Esophagus muscularis mucosa (tissue), 4 donors: ENCODE results near the gene HNRNPA3. TPM values are rescaled to one million over a fixed set of nuclear protein-coding genes. Genes with fewer than 3 reads are reported as not detected.
A peak's percentile ranks its signal among the peaks of the same experiment; 100 is the strongest.

Experiments used
- DNase-seq: peaks from one replicate; pipeline ENCODE4 v3.0.0-alpha.2; 2017; ENCODE audit errors: extremely low spot score
- H3K27ac ChIP-seq, 4 donors: fragments of 200-600 bp; sonication (generic); replicated peaks in 1 of 4; 1 replicate in 3 of 4; 2 replicates in 1 of 4; pipeline ENCODE4 v1.5.1; 2016 to 2019; ENCODE audit warnings: mild to moderate bottlenecking in 1 of 4
- H3K27me3 ChIP-seq, 4 donors: fragments of 200-600 bp; sonication (generic); one replicate each; pipeline versions ENCODE4 v1.5.1 to v1.6.0; 2016 to 2019
- H3K36me3 ChIP-seq, 4 donors: fragments of 200-600 bp; sonication (generic); one replicate each; pipeline ENCODE4 v1.5.1; 2016 to 2019
- H3K4me1 ChIP-seq, 4 donors: fragments of 200-600 bp; sonication (generic); one replicate each; pipeline ENCODE4 v1.5.1; 2016 to 2019
- H3K4me3 ChIP-seq, 4 donors: fragments of 200-600 bp; sonication (generic); 1 replicate in 2 of 4; 2 replicates in 2 of 4; pipeline ENCODE4 v1.5.1; 2016 to 2019; ENCODE audit warnings: mild to moderate bottlenecking in 4 of 4, moderate library complexity in 1 of 4
- H3K9me3 ChIP-seq, 4 donors: fragments of 200-600 bp; sonication (generic); 1 replicate in 3 of 4; 2 replicates in 1 of 4; pipeline ENCODE4 v1.5.1; 2016 to 2019
- CTCF ChIP-seq, 3 experiments: fragments of 200-600 bp in 2 of 3; fragments of 450-650 bp in 1 of 3; sonication (generic) in 2 of 3; IDR thresholded peaks; one replicate each; pipeline ENCODE4 v1.5.1; 2017 to 2019; ENCODE audit warnings: antibody characterized with exemption in 3 of 3, mild to moderate bottlenecking in 2 of 3, moderate library complexity in 1 of 3
- EP300 ChIP-seq: sonication (generic); formaldehyde crosslinking; IDR thresholded peaks from one replicate; pipeline ENCODE4 v1.6.1; 2017; ENCODE audit warnings: antibody characterized with exemption
- POLR2A ChIP-seq: fragments of 450-650 bp; IDR thresholded peaks from one replicate; pipeline ENCODE4 v1.6.1; 2017; ENCODE audit warnings: antibody characterized with exemption, moderate library complexity, mild to moderate bottlenecking, low read depth
- POLR2AphosphoS5 ChIP-seq, 2 donors: sonication (generic); formaldehyde crosslinking; IDR thresholded peaks; one replicate each; pipeline ENCODE4 v1.6.1; 2017; ENCODE audit warnings: antibody characterized with exemption in 2 of 2
- WGBS: methylation state at CpG from one replicate; pipeline ENCODE4 v1.1.5; 2018; 5-methylcytosine and 5-hydroxymethylcytosine counted together
- intact Hi-C: fragments of 100-400 bp; cut with DNase I; formaldehyde crosslinking; loops from one replicate; pipeline ENCODE4 v1.15.1; 2023
- total RNA-seq, 4 donors: library from RNA; depleted of rRNA; stranded (reverse); fragments of >200 nt; gene quantifications; one replicate each; pipeline versions ENCODE4 v1.1.0 to v1.2.1, GENCODE V29; 2016

Gene HNRNPA3
- total RNA-seq, 4 donors from 2014 or later, result 59.2 to 72.3 (median 64.3) TPM

GRCh38 chr2:177250461-177250860, 37.9 kb downstream of the HNRNPA3 start:
- Histone ChIP-seq H3K27me3 (no peaks in the 10 kb centered on the region), H3K27ac (peak overlapping the region in 3 of 4 donors; percentile 4 to 74 (median 63)), H3K4me1 (peaks cover 96 to 100% (median 98%) of the 10 kb centered on the region in 4 donors), H3K36me3 (no peaks in the 10 kb centered on the region), H3K9me3 (no peaks in the 10 kb centered on the region), H3K4me3 (no peak overlapping the region)
- TF ChIP-seq EP300 (no peak), POLR2A (no peak), POLR2AphosphoS5 (IDR thresholded peaks at IDR 0.05) (no peak), CTCF (IDR thresholded peaks at IDR 0.05) (no peak)
- WGBS, result 92% methylated on average over 5 of the region's 5 CpGs
- DNase-seq, result no peak
- intact Hi-C loops, result no loop called here

- WGBS, result 96% methylated on average over 3 of the region's 3 CpGs
- no peaks in the 10 kb centered on the region for H3K9me3 ChIP-seq
- no peak overlapping the region for H3K4me3 ChIP-seq
- H3K27ac ChIP-seq, result peak overlapping the region; percentile 62 to 74 (median 63)
- DNase-seq, result no peak
- H3K27me3 ChIP-seq, result no peaks in the 10 kb centered on the region
- no peak for TF ChIP-seq EP300
- no peak for TF ChIP-seq POLR2A
- TF ChIP-seq CTCF (IDR thresholded peaks at IDR 0.05), result no peak
- no peak for TF ChIP-seq POLR2AphosphoS5 (IDR thresholded peaks at IDR 0.05)
- peaks cover 96 to 100% (median 98%) of the 10 kb centered on the region in 4 donors for H3K4me1 ChIP-seq
- H3K36me3 ChIP-seq, result no peaks in the 10 kb centered on the region
- intact Hi-C loops, result no loop called here
These were observed 38.6 kb downstream of the HNRNPA3 start for GRCh38 chr2:177251165-177251542.

GRCh38 chr2:177252808-177253531, 40.4 kb downstream of the HNRNPA3 start:
- no peaks in the 10 kb centered on the region for H3K27me3 ChIP-seq
- peaks cover 96 to 100% (median 96%) of the 10 kb centered on the region in 4 donors for H3K4me1 ChIP-seq
- DNase-seq, result no peak
- no peaks in the 10 kb centered on the region for H3K36me3 ChIP-seq
- 93% methylated on average over 5 of the region's 5 CpGs for WGBS
- H3K9me3 ChIP-seq, result no peaks in the 10 kb centered on the region
- H3K27ac ChIP-seq, result peak overlapping the region; percentile 62 to 74 (median 63)
- H3K4me3 ChIP-seq, result no peak overlapping the region
- intact Hi-C loops, result no loop called here
- TF ChIP-seq CTCF (IDR thresholded peaks at IDR 0.05), result no peak
- no peak for TF ChIP-seq POLR2A
- TF ChIP-seq POLR2AphosphoS5 (IDR thresholded peaks at IDR 0.05), result no peak
- TF ChIP-seq EP300, result no peak

GRCh38 chr2:177253704-177254103, 41.1 kb downstream of the HNRNPA3 start:
- Histone ChIP-seq H3K27ac (no peak overlapping the region), H3K4me1 (peaks cover 91 to 97% (median 95%) of the 10 kb centered on the region in 4 donors), H3K4me3 (no peak overlapping the region), H3K9me3 (no peaks in the 10 kb centered on the region), H3K36me3 (no peaks in the 10 kb centered on the region), H3K27me3 (no peaks in the 10 kb centered on the region)
- no peak for TF ChIP-seq CTCF (IDR thresholded peaks at IDR 0.05)
- TF ChIP-seq POLR2A, result no peak
- TF ChIP-seq POLR2AphosphoS5 (IDR thresholded peaks at IDR 0.05), result no peak
- no peak for TF ChIP-seq EP300
- 69% methylated on average over 3 of the region's 3 CpGs for WGBS
- intact Hi-C loops, result no loop called here
- no peak for DNase-seq
